ENCODE results near the gene ADH1B. TPM values are rescaled to one million over a fixed set of nuclear protein-coding genes. Genes with fewer than 3 reads are reported as not detected.

ADH1B gene
- total RNA-seq = 1,000 to 10,000 TPM; 3,428 to 6,526 (median 5,135) TPM

GRCh38 chr4:99321241-99322191 is at the start of gene ADH1B:
Gene ADH1B (minus strand): TSS chr4:99321401. CDS start chr4:99321331, 70 bp downstream.
- TF ChIP-seq, protein P1, sequence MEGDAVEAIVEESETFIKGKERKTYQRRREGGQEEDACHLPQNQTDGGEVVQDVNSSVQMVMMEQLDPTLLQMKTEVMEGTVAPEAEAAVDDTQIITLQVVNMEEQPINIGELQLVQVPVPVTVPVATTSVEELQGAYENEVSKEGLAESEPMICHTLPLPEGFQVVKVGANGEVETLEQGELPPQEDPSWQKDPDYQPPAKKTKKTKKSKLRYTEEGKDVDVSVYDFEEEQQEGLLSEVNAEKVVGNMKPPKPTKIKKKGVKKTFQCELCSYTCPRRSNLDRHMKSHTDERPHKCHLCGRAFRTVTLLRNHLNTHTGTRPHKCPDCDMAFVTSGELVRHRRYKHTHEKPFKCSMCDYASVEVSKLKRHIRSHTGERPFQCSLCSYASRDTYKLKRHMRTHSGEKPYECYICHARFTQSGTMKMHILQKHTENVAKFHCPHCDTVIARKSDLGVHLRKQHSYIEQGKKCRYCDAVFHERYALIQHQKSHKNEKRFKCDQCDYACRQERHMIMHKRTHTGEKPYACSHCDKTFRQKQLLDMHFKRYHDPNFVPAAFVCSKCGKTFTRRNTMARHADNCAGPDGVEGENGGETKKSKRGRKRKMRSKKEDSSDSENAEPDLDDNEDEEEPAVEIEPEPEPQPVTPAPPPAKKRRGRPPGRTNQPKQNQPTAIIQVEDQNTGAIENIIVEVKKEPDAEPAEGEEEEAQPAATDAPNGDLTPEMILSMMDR (IDR thresholded peaks at IDR 0.05; ENCODE audit: low read depth) = no peak

DNA sequence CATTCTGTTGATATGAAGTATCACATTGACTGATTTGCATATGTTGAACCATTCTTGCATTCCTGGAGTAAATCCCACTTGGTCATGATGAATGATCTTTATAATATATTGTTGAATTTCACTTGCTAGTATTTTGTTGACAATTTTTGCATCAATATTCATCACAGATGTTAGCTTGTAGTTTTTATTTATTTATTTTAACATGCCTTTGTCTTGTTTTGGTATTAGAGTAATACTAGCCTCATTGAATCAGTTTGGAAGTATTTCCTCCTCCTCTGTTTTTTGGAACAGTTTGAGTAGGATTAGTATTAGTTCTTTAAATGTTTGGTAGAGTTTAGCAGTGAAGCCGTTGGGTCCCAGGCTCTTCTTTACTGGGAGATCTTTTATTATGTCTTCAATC is 45.3 kb upstream of the ADH1B start:
- TF ChIP-seq, protein P1 (IDR thresholded peaks at IDR 0.05; ENCODE audit: low read depth) = no peak

DNA sequence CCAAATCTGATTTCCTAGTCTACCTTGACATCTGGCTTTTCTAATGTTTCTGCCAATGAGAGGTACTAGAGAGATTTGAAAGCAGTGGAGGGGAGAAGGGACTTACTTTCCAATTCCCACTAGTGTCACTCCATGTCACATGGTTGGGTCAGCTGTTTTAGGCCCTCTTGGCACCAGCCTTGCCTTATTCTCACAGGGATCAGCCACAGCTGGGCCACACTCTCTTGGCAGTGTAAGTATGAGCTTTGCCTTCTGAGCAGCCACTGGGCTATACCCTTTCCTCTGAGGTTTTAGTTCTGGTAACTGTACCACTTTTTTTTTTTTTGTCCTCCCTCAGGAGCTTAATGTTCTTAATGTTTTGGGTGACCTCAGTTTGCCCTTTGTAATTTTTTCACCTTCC is 41.6 kb upstream of the ADH1B start:
- TF ChIP-seq, protein P1 (IDR thresholded peaks at IDR 0.05; ENCODE audit: low read depth) = no peak

DNA sequence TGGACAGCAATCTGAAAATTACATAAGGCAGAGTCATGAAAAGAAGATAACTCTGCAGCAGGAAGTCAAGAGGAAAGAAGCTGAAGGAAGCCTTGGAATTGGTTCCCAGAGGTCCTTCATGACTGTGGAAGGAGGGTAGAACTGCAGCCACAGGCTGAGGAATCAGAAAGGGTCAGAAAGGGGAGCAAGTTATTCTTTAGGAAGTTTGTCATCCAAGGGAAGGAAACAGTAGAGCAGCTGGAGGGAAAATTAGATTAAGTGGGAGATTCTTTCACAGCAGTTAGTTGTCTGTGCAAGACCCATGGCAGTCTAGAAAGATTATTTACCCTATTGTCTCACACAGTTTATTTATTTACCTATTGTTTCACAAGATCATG is 40.7 kb upstream of the ADH1B start:
- TF ChIP-seq, protein P1 (IDR thresholded peaks at IDR 0.05; ENCODE audit: low read depth) = no peak

DNA sequence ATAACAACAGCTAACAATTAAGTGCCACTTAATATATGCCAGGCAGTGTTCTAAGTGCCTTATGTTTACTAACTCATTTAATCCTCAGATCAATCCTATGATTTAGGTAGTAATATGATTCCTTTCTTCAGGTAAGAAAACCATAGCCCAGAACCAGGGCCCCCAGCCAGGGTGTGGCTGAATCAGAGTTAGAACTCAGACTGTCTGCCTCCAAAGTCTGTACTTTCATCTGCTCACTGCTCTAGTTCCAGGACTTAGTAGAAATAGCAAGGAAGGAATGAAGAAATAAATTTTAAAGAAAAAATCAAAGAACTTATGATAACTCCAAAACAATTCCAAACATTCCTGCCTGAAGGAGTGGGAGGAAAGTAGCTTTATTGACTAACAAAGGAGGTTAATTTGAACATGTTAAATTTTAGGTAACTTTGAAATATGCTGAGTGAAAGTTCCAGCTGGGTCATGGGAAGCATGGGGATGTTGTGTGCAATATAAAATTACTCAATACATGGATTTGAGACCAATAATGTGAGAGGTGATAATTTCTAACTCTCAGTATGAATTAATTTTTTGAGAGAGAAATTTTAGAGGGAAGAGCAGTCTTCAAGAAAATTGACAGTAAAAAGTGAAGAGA is 40.2 kb upstream of the ADH1B start:
- TF ChIP-seq, protein P1 (IDR thresholded peaks at IDR 0.05; ENCODE audit: low read depth) = no peak

DNA sequence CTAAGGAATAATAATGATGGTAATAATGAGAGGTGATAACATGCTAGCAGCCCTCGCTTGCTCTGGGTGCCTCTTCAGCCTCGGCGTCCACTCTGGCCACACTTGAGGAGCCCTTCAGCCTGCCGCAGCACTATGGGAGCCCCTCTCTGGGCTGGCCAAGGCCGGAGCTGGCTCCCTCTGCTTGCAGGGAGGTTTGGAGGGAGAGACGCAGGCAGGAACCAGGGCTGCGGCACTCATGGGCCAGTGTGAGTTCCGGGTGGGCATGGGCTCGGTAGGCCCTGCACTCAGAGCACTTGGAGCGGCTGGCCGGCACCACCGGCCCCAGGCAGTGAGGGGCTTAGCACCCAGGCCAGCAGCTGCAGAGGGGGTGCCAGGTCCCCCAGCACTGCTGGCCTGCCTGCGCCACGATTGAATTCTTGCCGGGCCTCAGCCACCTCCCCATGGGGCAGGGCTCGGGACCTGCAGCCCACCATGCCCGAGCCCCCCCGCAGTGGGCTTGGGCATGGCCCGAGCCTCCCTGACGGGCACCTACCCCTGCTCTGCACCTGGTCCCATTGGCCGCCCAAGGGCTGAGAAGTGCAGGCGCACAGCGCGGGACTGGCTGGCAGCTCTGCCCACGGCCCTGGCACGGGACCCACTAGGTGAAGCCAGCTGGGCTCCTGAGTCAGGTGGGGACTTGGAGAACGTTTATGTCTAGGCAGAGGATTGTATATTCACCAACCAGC is 38.4 kb upstream of the ADH1B start:
- TF ChIP-seq, protein P1 (IDR thresholded peaks at IDR 0.05; ENCODE audit: low read depth) = no peak

GRCh38 chr4:99357948-99358347 is 36.7 kb upstream of the ADH1B start:
- TF ChIP-seq, protein P1 (IDR thresholded peaks at IDR 0.05; ENCODE audit: low read depth) = no peak
